ENCODE measurements around the gene VGLL3. TPM values are rescaled to one million over a fixed set of nuclear protein-coding genes. Genes with fewer than 3 reads are reported as not detected.

VGLL3 gene
- total and polyA plus RNA-seq, 2 of the 4 experiments (the other 2 are of a cell fraction): 46.2 to 97.3 TPM

GRCh38 chr3:86963611-86964010 lies 27.3 kb downstream of the VGLL3 start:
- Histone ChIP-seq H3K79me1 (ENCODE audit: low read depth in 1 of 2, low read length in 2 of 2) (peaks cover 36 to 42% of the 10 kb centered on the region in 2 experiments), H3K36me3 (ENCODE audit: control insufficient read depth, insufficient read depth, low read length) (peaks cover 24% of the 10 kb centered on the region), H2BK5ac (ENCODE audit: low read depth, low read length, poor library complexity, severe bottlenecking) (no peak overlapping the region), H3K4me3 (ENCODE audit: insufficient read depth, low read depth, low read length) (no peak overlapping the region), H2AK5ac (ENCODE audit: low read depth, low read length) (no peak overlapping the region), H3K23ac (ENCODE audit: low read depth, low read length) (no peak overlapping the region), H2BK15ac (ENCODE audit: low read depth, low read length) (no peak overlapping the region), H2AFZ (replicated peaks; ENCODE audit: low read length, poor library complexity) (no peak overlapping the region), H3K9ac (ENCODE audit: low read depth, low read length) (no peak overlapping the region), H3K4ac (ENCODE audit: low read depth, low read length) (no peak overlapping the region), H3K4me1 (ENCODE audit: control insufficient read depth, insufficient read depth, low read length) (peaks cover 11% of the 10 kb centered on the region), H4K20me1 (ENCODE audit: insufficient read depth, low read length) (no peaks in the 10 kb centered on the region; the same call in 1 of the 2 replicates), H3K9me3 (ENCODE audit: control insufficient read depth, insufficient read depth, low read length) (no peaks in the 10 kb centered on the region), H3K56ac (ENCODE audit: extremely low read depth, insufficient read depth, low read length) (no peak overlapping the region), H2AK9ac (replicated peaks; ENCODE audit: low read depth, low read length, poor library complexity) (no peak overlapping the region), H2BK120ac (ENCODE audit: low read depth, low read length) (no peak overlapping the region), H2BK20ac (ENCODE audit: low read depth, low read length) (no peak overlapping the region), H3K14ac (replicated peaks; ENCODE audit: low read depth, low read length) (no peak overlapping the region), H3K9me1 (ENCODE audit: insufficient read depth, low read length) (peaks cover 5% of the 10 kb centered on the region), H4K91ac (ENCODE audit: insufficient read depth, low read depth, low read length) (no peak overlapping the region), H3K4me2 (ENCODE audit: low read depth, low read length) (no peak overlapping the region), H3K27ac (ENCODE audit: insufficient read depth, low read length) (no peak overlapping the region), H3K18ac (ENCODE audit: low read depth, low read length) (no peak overlapping the region), H4K8ac (ENCODE audit: low read depth in 2 of 2, low read length in 2 of 2) (no peak overlapping the region), H4K5ac (ENCODE audit: low read depth, low read length) (no peak overlapping the region), H3K27me3 (ENCODE audit: control insufficient read depth, insufficient read depth, low read length) (no peaks in the 10 kb centered on the region)
- TF ChIP-seq POLR2A (IDR thresholded peaks at IDR 0.05; ENCODE audit: low read depth, low read length): no peak
- TF ChIP-seq RCOR1 (IDR thresholded peaks at IDR 0.05; ENCODE audit: insufficient replicate concordance, low read length): no peak
- no peak for TF ChIP-seq RAD21 (IDR thresholded peaks at IDR 0.05; ENCODE audit: low read length)
- BruUV-seq (replicated peaks): no TSS peak
- in situ Hi-C loops (cut with MboI; ENCODE audit: low sequenced_read_pairs): no loop called here
- no peak for ATAC-seq (ENCODE audit: low read depth)
- CTCF ChIA-PET: interaction anchor here (0.6 kb wide), 1 partner anchor 100 kb away, joined by 4 read pairs; no protein-coding TSS in a partner anchor
- dilution Hi-C loops (cut with HindIII; ENCODE audit: low sequenced_read_pairs, unreplicated experiment): no loop called here
- intact Hi-C loops (cut with micrococcal nuclease): no loop called here
- POLR2A ChIA-PET (ENCODE audit: unreplicated experiment): no interaction called here
- WGBS, 2 experiments (ENCODE audit: extremely low coverage in 2 of 2, insufficient read length in 1 of 2): no CpG with 5 or more reads among the region's 1 CpG
- no peak for DNase-seq
